Natural killer cell (primary cell): ENCODE results near the gene FSTL4. TPM values are rescaled to one million over a fixed set of nuclear protein-coding genes. Genes with fewer than 3 reads are reported as not detected.

Experiments used
- ATAC-seq, 3 donors: fragments of 150-1000 bp in 2 of 3; fragments of 200-7000 bp in 1 of 3; cut with Tn5 transposase; 1 replicate in 1 of 3; 2 replicates in 2 of 3; pipeline ENCODE4 v1.10.0; 2021; ENCODE audit warnings: mild to moderate bottlenecking in 2 of 3, moderate library complexity in 2 of 3
- DNase-seq, 2 donors: peaks; one replicate each; pipeline versions ENCODE4 v3.0.0 to v3.0.0-alpha.2; 2013 to 2021; ENCODE audit warnings: mixed read lengths in 1 of 2
- H3K27ac ChIP-seq: one replicate; pipeline ENCODE4 v1.5.1; 2013; ENCODE audit warnings: mild to moderate bottlenecking, low read length
- H3K27me3 ChIP-seq: one replicate; pipeline ENCODE4 v1.6.1; 2013; ENCODE audit warnings: low read length; ENCODE audit not compliant: control insufficient read depth, insufficient read depth
- H3K36me3 ChIP-seq: one replicate; pipeline ENCODE4 v1.6.1; 2013; ENCODE audit warnings: low read length; ENCODE audit not compliant: control insufficient read depth, insufficient read depth
- H3K4me1 ChIP-seq: one replicate; pipeline ENCODE4 v1.6.1; 2013; ENCODE audit warnings: low read length; ENCODE audit not compliant: control insufficient read depth, insufficient read depth
- H3K4me3 ChIP-seq: one replicate; pipeline ENCODE4 v1.5.1; 2013; ENCODE audit warnings: low read length
- H3K9me3 ChIP-seq: one replicate; pipeline ENCODE4 v1.6.1; 2013; ENCODE audit warnings: low read length; ENCODE audit not compliant: control insufficient read depth, insufficient read depth
- H3K27ac Mint-ChIP-seq, 2 donors: one replicate each; pipeline ENCODE4 v1.8.0; 2022; ENCODE audit warnings: mild to moderate bottlenecking in 2 of 2, mixed read lengths in 2 of 2, moderate library complexity in 1 of 2
- H3K27me3 Mint-ChIP-seq, 2 donors: one replicate each; pipeline ENCODE4 v1.8.0; 2022; ENCODE audit warnings: low read depth in 2 of 2, mixed read lengths in 2 of 2
- H3K36me3 Mint-ChIP-seq: one replicate; pipeline ENCODE4 v1.8.0; 2022; ENCODE audit warnings: mixed read lengths
- H3K4me1 Mint-ChIP-seq, 2 donors: one replicate each; pipeline ENCODE4 v1.8.0; 2022; ENCODE audit warnings: mixed read lengths in 2 of 2
- H3K4me3 Mint-ChIP-seq: one replicate; pipeline ENCODE4 v1.8.0; 2022; ENCODE audit warnings: mild to moderate bottlenecking, moderate library complexity, mixed read lengths
- H3K9me3 Mint-ChIP-seq, 2 donors: one replicate each; pipeline ENCODE4 v1.8.0; 2022; ENCODE audit warnings: mixed read lengths in 2 of 2
- WGBS: methylation state at CpG from one replicate; pipeline ENCODE4 v1.1.7; 2013; ENCODE audit warnings: missing lambda C conversion rate; ENCODE audit not compliant: insufficient coverage; 5-methylcytosine and 5-hydroxymethylcytosine counted together
- intact Hi-C: fragments of 100-400 bp; cut with micrococcal nuclease; formaldehyde crosslinking; loops from one replicate; pipeline ENCODE4 v1.14.2; 2022
- total RNA-seq, 4 donors: library from RNA; stranded (reverse); fragments of 120-200 nt in 1 of 4; gene quantifications; one replicate each; pipeline versions ENCODE4 v1.2.3 to v1.2.4, GENCODE V29; 2013 to 2022
- TF ChIP-seq, protein P1 (sequence below): fragments of 200-600 bp; IDR thresholded peaks from one replicate; pipeline ENCODE4 v1.8.0; 2022; ENCODE audit warnings: antibody characterized with exemption

The FSTL4 gene
- total RNA-seq, 3 donors from 2014 or later (not counting 1 experiment from before 2014, with no cell fraction given) = 0.11 to 0.75 (median 0.55) TPM

DNA sequence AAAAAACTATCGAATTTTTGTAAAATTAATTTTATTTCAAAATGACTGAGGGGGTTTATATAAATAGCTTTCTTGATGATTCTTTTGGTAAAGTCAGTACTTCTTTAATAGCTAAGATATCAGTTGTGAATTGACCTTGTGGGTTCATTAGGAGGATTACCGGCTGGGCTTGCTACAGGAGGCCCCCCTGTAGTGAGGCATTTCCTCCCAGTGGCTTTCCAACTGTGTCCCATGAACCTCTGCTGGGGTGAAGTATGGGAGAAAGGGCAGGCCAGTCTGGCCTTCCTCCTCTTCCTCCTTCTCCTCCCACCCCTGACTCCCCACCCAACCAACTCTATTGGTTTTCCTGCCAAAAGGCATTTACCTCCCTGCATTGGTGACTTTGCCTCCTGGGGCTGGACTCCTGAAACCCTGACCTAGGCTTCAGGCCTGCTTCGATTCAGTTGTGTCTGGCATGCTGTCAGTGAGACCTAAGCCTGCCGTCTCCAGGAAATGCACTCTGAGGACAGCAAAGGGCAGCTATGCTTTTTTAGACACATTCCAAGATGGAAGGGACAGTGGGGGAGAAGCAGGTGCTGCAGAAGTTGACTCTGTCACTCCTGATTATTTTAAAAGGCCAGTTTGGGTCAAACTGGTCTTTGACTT lies 415.8 kb downstream of the FSTL4 start:
- Mint-ChIP-seq H3K9me3 (no peaks in the 10 kb centered on the region), H3K4me1 (no peaks in the 10 kb centered on the region), H3K27ac (no peak overlapping the region), H3K4me3 (no peak overlapping the region), H3K27me3 (peaks cover 7 to 11% of the 10 kb centered on the region in 2 donors), H3K36me3 (no peaks in the 10 kb centered on the region)
- intact Hi-C loops = no loop called here
- no peaks in the 10 kb centered on the region for H3K9me3 ChIP-seq
- H3K27ac ChIP-seq = no peak overlapping the region
- no peaks in the 10 kb centered on the region for H3K4me1 ChIP-seq
- no peaks in the 10 kb centered on the region for H3K27me3 ChIP-seq
- no peak overlapping the region for H3K4me3 ChIP-seq
- DNase-seq = no peak
- 85% methylated on average over 3 of the region's 4 CpGs for WGBS
- ATAC-seq = no peak
- TF ChIP-seq, protein P1, sequence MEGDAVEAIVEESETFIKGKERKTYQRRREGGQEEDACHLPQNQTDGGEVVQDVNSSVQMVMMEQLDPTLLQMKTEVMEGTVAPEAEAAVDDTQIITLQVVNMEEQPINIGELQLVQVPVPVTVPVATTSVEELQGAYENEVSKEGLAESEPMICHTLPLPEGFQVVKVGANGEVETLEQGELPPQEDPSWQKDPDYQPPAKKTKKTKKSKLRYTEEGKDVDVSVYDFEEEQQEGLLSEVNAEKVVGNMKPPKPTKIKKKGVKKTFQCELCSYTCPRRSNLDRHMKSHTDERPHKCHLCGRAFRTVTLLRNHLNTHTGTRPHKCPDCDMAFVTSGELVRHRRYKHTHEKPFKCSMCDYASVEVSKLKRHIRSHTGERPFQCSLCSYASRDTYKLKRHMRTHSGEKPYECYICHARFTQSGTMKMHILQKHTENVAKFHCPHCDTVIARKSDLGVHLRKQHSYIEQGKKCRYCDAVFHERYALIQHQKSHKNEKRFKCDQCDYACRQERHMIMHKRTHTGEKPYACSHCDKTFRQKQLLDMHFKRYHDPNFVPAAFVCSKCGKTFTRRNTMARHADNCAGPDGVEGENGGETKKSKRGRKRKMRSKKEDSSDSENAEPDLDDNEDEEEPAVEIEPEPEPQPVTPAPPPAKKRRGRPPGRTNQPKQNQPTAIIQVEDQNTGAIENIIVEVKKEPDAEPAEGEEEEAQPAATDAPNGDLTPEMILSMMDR = no peak
- no peaks in the 10 kb centered on the region for H3K36me3 ChIP-seq

DNA sequence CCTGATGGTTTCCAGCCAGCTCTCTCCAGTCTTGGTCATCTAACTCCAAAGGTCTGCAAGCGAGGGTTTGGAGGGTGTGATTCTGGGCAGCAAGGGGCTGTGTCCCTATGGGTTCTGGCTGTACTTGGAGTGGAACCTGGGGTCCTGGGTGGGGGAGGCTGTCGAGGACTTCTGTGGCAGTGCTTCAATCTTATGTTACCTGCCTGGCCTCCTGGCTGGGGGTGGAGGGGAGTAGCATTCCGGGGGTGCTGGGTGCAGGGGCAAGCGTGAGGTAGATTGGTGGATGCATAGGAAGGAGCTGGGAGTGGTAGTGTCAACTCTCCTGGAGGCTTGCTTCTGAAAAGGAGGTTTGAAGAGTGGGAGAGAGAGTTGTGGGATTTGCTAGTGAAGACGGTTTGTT lies 417.1 kb downstream of the FSTL4 start:
- no peaks in the 10 kb centered on the region for H3K4me1 Mint-ChIP-seq
- peaks cover 2 to 7% of the 10 kb centered on the region in 2 donors for H3K27me3 Mint-ChIP-seq
- TF ChIP-seq, protein P1 = no peak
- H3K27me3 ChIP-seq = no peaks in the 10 kb centered on the region
- H3K36me3 ChIP-seq = no peaks in the 10 kb centered on the region
- H3K4me3 ChIP-seq = no peak overlapping the region
- H3K27ac Mint-ChIP-seq = no peak overlapping the region
- H3K9me3 Mint-ChIP-seq = no peaks in the 10 kb centered on the region
- H3K4me3 Mint-ChIP-seq = no peak overlapping the region
- H3K4me1 ChIP-seq = no peaks in the 10 kb centered on the region
- intact Hi-C loops = no loop called here
- no peak overlapping the region for H3K27ac ChIP-seq
- no peaks in the 10 kb centered on the region for H3K9me3 ChIP-seq
- DNase-seq = no peak
- H3K36me3 Mint-ChIP-seq = no peaks in the 10 kb centered on the region
- WGBS = 75% methylated on average over 4 of the region's 5 CpGs
- no peak for ATAC-seq

DNA sequence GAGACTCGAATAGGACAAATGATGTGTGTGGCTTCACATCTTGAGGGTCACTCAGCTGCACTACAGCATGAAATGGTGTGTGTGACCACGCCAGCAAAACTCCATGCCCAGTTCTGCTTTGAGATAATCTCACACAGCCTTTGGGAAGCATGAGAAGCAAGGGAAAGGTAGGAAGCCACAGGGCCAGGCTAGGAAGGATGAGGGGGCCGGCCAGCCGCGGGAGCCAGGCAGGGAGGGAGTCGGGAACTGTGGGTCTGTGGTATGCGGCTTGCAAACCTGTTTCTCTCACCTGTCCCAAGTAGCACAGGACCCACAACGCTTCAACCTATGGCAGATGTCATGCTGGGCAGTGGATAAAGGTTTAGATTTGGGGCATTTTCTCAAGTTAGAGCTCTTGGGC lies 418.5 kb downstream of the FSTL4 start:
- Mint-ChIP-seq H3K36me3 (no peaks in the 10 kb centered on the region), H3K27ac (no peak overlapping the region), H3K27me3 (peaks cover 0 to 2% of the 10 kb centered on the region in 2 donors), H3K9me3 (no peaks in the 10 kb centered on the region), H3K4me3 (no peak overlapping the region), H3K4me1 (no peaks in the 10 kb centered on the region)
- Histone ChIP-seq H3K4me1 (no peaks in the 10 kb centered on the region), H3K4me3 (no peak overlapping the region), H3K36me3 (no peaks in the 10 kb centered on the region), H3K27me3 (no peaks in the 10 kb centered on the region), H3K9me3 (no peaks in the 10 kb centered on the region), H3K27ac (no peak overlapping the region)
- DNase-seq (no peak), ATAC-seq (no peak)
- intact Hi-C loops = no loop called here
- TF ChIP-seq, protein P1 = no peak
- 82% methylated on average over 7 of the region's 8 CpGs for WGBS

DNA sequence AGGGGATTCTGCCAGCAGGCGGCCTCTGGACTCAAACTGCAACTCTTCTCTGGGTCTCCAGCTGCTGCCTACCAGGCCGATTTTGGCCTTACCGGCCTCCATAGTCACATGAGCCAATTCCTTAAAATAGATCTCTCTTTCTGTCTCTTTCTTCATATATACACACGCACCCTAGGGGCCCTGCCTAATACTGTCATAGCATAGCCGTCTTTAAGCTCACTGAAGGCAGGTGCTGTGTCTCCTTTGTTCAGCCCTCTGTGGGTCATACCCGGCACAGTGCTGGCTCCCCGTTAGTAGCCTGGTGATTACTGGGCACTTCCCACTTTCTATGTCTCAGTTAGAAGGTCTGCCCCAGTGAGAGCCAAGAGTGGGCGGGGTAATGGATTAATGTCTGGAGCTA lies 419.6 kb downstream of the FSTL4 start:
- DNase-seq = no peak
- H3K9me3 Mint-ChIP-seq = no peaks in the 10 kb centered on the region
- Histone ChIP-seq H3K9me3 (no peaks in the 10 kb centered on the region), H3K4me1 (no peaks in the 10 kb centered on the region), H3K4me3 (no peak overlapping the region), H3K27ac (no peak overlapping the region), H3K27me3 (no peaks in the 10 kb centered on the region), H3K36me3 (no peaks in the 10 kb centered on the region)
- H3K27me3 Mint-ChIP-seq = peaks cover 2 to 10% of the 10 kb centered on the region in 2 donors
- WGBS = 96% methylated on average over 8 of the region's 8 CpGs
- H3K4me3 Mint-ChIP-seq = no peak overlapping the region
- H3K4me1 Mint-ChIP-seq = no peaks in the 10 kb centered on the region
- no peak overlapping the region for H3K27ac Mint-ChIP-seq
- TF ChIP-seq, protein P1 = no peak
- H3K36me3 Mint-ChIP-seq = no peaks in the 10 kb centered on the region
- ATAC-seq = no peak
- intact Hi-C loops = no loop called here
